ENCODE data around the gene MEF2A.

The MEF2A gene

GRCh38 chr15:99537344-99537743, 28.4 kb upstream of the MEF2A start:
- TF ChIP-seq EZH2 (optimal IDR thresholded peaks at IDR 0.05; ENCODE audit: low read depth, low read length) (no peak), EZH2phosphoT487 (IDR thresholded peaks at IDR 0.05; ENCODE audit: low read length) (no peak)
- TF ChIP-seq, protein P1, sequence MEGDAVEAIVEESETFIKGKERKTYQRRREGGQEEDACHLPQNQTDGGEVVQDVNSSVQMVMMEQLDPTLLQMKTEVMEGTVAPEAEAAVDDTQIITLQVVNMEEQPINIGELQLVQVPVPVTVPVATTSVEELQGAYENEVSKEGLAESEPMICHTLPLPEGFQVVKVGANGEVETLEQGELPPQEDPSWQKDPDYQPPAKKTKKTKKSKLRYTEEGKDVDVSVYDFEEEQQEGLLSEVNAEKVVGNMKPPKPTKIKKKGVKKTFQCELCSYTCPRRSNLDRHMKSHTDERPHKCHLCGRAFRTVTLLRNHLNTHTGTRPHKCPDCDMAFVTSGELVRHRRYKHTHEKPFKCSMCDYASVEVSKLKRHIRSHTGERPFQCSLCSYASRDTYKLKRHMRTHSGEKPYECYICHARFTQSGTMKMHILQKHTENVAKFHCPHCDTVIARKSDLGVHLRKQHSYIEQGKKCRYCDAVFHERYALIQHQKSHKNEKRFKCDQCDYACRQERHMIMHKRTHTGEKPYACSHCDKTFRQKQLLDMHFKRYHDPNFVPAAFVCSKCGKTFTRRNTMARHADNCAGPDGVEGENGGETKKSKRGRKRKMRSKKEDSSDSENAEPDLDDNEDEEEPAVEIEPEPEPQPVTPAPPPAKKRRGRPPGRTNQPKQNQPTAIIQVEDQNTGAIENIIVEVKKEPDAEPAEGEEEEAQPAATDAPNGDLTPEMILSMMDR (IDR thresholded peaks at IDR 0.05; ENCODE audit: low read length), result no peak
- Histone ChIP-seq H4K20me1 (ENCODE audit: insufficient read depth, low read length) (no peaks in the 10 kb centered on the region), H3K9ac (ENCODE audit: low read length) (no peak overlapping the region), H3K27ac (ENCODE audit: low read length) (no peak overlapping the region), H3F3A (ENCODE audit: insufficient read depth, low read length) (no peaks in the 10 kb centered on the region), H3K4me1 (ENCODE audit: low read length) (no peaks in the 10 kb centered on the region), H3K9me2 (replicated peaks; ENCODE audit: insufficient read depth, low read length) (no peaks in the 10 kb centered on the region; the same call in 1 of the 2 replicates), H2AFZ (ENCODE audit: low read length) (no peak overlapping the region), H3K27me3 (replicated peaks; ENCODE audit: insufficient read depth, low read length) (no peaks in the 10 kb centered on the region), H3K4me3 (ENCODE audit: low read length) (no peak overlapping the region), H3K79me2 (ENCODE audit: low read length) (no peaks in the 10 kb centered on the region), H3K36me3 (replicated peaks; ENCODE audit: insufficient read depth, low read length) (no peaks in the 10 kb centered on the region), H3K9me3 (replicated peaks; ENCODE audit: insufficient read depth, low read length) (no peaks in the 10 kb centered on the region), H3K4me2 (ENCODE audit: low read depth, low read length) (no peak overlapping the region)
- no peak for DNase-seq

DNA sequence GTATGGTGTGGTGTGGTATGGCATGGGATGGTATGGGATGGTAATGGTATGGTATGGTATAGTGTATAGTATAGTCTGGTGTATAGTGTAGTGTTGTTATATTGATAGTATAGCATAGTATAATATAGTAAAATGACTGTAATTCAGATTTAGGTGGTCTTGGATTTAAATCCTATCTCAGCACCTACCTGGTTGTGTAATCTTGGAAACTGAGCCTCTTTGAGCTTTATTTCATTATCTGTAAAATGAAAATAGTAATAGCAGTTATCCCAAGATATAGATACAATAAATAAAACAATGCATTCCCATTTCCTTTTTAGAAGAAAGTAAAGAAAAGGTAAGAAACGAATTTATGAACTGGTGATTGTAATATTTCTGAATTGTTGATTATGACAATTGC, 27.5 kb upstream of the MEF2A start:
- Histone ChIP-seq H3K36me3 (replicated peaks; ENCODE audit: insufficient read depth, low read length) (no peaks in the 10 kb centered on the region), H3K9ac (ENCODE audit: low read length) (no peak overlapping the region), H3K4me3 (ENCODE audit: low read length) (no peak overlapping the region), H2AFZ (ENCODE audit: low read length) (no peak overlapping the region), H3K4me2 (ENCODE audit: low read depth, low read length) (no peak overlapping the region), H3K27me3 (replicated peaks; ENCODE audit: insufficient read depth, low read length) (no peaks in the 10 kb centered on the region), H3K4me1 (ENCODE audit: low read length) (no peaks in the 10 kb centered on the region), H3F3A (ENCODE audit: insufficient read depth, low read length) (no peaks in the 10 kb centered on the region), H3K9me3 (replicated peaks; ENCODE audit: insufficient read depth, low read length) (no peaks in the 10 kb centered on the region), H3K9me2 (replicated peaks; ENCODE audit: insufficient read depth, low read length) (no peaks in the 10 kb centered on the region; the same call in 1 of the 2 replicates), H3K27ac (ENCODE audit: low read length) (no peak overlapping the region), H4K20me1 (ENCODE audit: insufficient read depth, low read length) (no peaks in the 10 kb centered on the region), H3K79me2 (ENCODE audit: low read length) (no peaks in the 10 kb centered on the region)
- TF ChIP-seq EZH2phosphoT487 (IDR thresholded peaks at IDR 0.05; ENCODE audit: low read length) (no peak), EZH2 (optimal IDR thresholded peaks at IDR 0.05; ENCODE audit: low read depth, low read length) (no peak)
- TF ChIP-seq, protein P1 (IDR thresholded peaks at IDR 0.05; ENCODE audit: low read length), result no peak
- DNase-seq, result no peak

DNA sequence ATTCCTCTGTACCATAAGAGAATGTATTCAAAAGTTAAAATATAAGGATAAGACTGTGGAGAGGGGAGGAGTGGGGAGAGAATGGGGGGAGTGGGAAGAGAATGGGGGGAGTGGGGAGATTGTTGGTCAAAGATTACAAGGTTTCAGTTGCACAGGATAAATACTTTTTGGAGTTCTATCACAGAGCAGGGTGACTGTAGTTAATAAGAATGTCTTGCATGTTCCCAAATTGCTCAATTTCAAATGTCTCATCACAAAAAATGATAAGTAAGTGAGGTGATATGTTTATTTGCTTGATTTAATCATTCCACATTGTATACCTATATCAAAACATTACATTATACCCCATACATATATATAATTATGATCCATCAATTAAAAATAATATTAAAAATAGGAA, 23.0 kb upstream of the MEF2A start:
- no peaks in the 10 kb centered on the region for H3F3A ChIP-seq (ENCODE audit: insufficient read depth, low read length)
- no peak overlapping the region for H3K4me2 ChIP-seq (ENCODE audit: low read depth, low read length)
- H2AFZ ChIP-seq (ENCODE audit: low read length), result no peak overlapping the region
- H3K79me2 ChIP-seq (ENCODE audit: low read length), result no peaks in the 10 kb centered on the region
- no peaks in the 10 kb centered on the region for H3K36me3 ChIP-seq (replicated peaks; ENCODE audit: insufficient read depth, low read length)
- H3K9ac ChIP-seq (ENCODE audit: low read length), result no peak overlapping the region
- H4K20me1 ChIP-seq (ENCODE audit: insufficient read depth, low read length), result no peaks in the 10 kb centered on the region
- DNase-seq, result no peak
- H3K27me3 ChIP-seq (replicated peaks; ENCODE audit: insufficient read depth, low read length), result no peaks in the 10 kb centered on the region
- no peaks in the 10 kb centered on the region for H3K9me3 ChIP-seq (replicated peaks; ENCODE audit: insufficient read depth, low read length)
- no peaks in the 10 kb centered on the region for H3K9me2 ChIP-seq (replicated peaks; ENCODE audit: insufficient read depth, low read length)
- no peaks in the 10 kb centered on the region for H3K4me1 ChIP-seq (ENCODE audit: low read length)
- TF ChIP-seq EZH2phosphoT487 (IDR thresholded peaks at IDR 0.05; ENCODE audit: low read length), result no peak
- TF ChIP-seq, protein P1 (IDR thresholded peaks at IDR 0.05; ENCODE audit: low read length), result no peak
- no peak overlapping the region for H3K4me3 ChIP-seq (ENCODE audit: low read length)
- H3K27ac ChIP-seq (ENCODE audit: low read length), result no peak overlapping the region
